A549 treated with AZD9567 at 1 μM for 4 hours (cell line): ENCODE results near the gene MIGA1. TPM values are rescaled to one million over a fixed set of nuclear protein-coding genes. Genes with fewer than 3 reads are reported as not detected.

Experiments used
- total RNA-seq: library from RNA; stranded (reverse); fragments of 200-300 nt; extraction: Qiagen RNA extraction; gene quantifications from 5 replicates; pipeline ENCODE4 v1.2.3, GENCODE V29; 2022; ENCODE audit not compliant: insufficient read depth

The MIGA1 gene
- total RNA-seq, result 5.0 to 7.3 TPM (median 6.9 TPM) in 5 replicates

GRCh38 chr1:77779529-77780281, at the start of gene MIGA1:
TSS of gene MIGA1 (plus strand) at chr1:77779649. CDS start at chr1:77783253, 3,604 bp downstream.

GRCh38 chr1:77759071-77760028, 20.1 kb upstream of the MIGA1 start, which contains the start of gene USP33:
TSS of gene USP33 (minus strand) at chr1:77759852. CDS start at chr1:77741697, 18,155 bp downstream.

GRCh38 chr1:77888081-77888780, 108.8 kb downstream of the MIGA1 start, which contains the start of gene NEXN:
TSS of gene NEXN (plus strand) at chr1:77888624. CDS start at chr1:77916107, 27,483 bp downstream.

Other genes starting within 250 kb of the MIGA1 start
- 15.9 to 18.9 TPM (median 17.5 TPM) in 5 replicates for gene ZZZ3, start 97.0 kb upstream of the MIGA1 start, total RNA-seq
- gene USP33, start 19.8 kb upstream of the MIGA1 start, total RNA-seq, result 14.9 to 19.6 TPM (median 19.1 TPM) in 5 replicates
- gene NEXN, start 109.0 kb downstream of the MIGA1 start, total RNA-seq, result 4.6 to 8.6 TPM (median 5.2 TPM) in 5 replicates
- 85.5 to 132 TPM (median 100 TPM) in 5 replicates for gene FUBP1, start 199.4 kb downstream of the MIGA1 start, total RNA-seq
- gene DNAJB4, start 225.3 kb downstream of the MIGA1 start, total RNA-seq, result 30.0 to 39.3 TPM (median 36.8 TPM) in 5 replicates